Natural killer cell (primary cell): ENCODE measurements around the gene GPAM. TPM values are rescaled to one million over a fixed set of nuclear protein-coding genes. Genes with fewer than 3 reads are reported as not detected.

Source experiments
- ATAC-seq, 3 donors: fragments of 150-1000 bp in 2 of 3; fragments of 200-7000 bp in 1 of 3; cut with Tn5 transposase; 1 replicate in 1 of 3; 2 replicates in 2 of 3; pipeline ENCODE4 v1.10.0; 2021; ENCODE audit warnings: mild to moderate bottlenecking in 2 of 3, moderate library complexity in 2 of 3
- DNase-seq, 2 donors: peaks; one replicate each; pipeline versions ENCODE4 v3.0.0 to v3.0.0-alpha.2; 2013 to 2021; ENCODE audit warnings: mixed read lengths in 1 of 2
- H3K27ac ChIP-seq: one replicate; pipeline ENCODE4 v1.5.1; 2013; ENCODE audit warnings: mild to moderate bottlenecking, low read length
- H3K27me3 ChIP-seq: one replicate; pipeline ENCODE4 v1.6.1; 2013; ENCODE audit warnings: low read length; ENCODE audit not compliant: control insufficient read depth, insufficient read depth
- H3K36me3 ChIP-seq: one replicate; pipeline ENCODE4 v1.6.1; 2013; ENCODE audit warnings: low read length; ENCODE audit not compliant: control insufficient read depth, insufficient read depth
- H3K4me1 ChIP-seq: one replicate; pipeline ENCODE4 v1.6.1; 2013; ENCODE audit warnings: low read length; ENCODE audit not compliant: control insufficient read depth, insufficient read depth
- H3K4me3 ChIP-seq: one replicate; pipeline ENCODE4 v1.5.1; 2013; ENCODE audit warnings: low read length
- H3K9me3 ChIP-seq: one replicate; pipeline ENCODE4 v1.6.1; 2013; ENCODE audit warnings: low read length; ENCODE audit not compliant: control insufficient read depth, insufficient read depth
- H3K27ac Mint-ChIP-seq, 2 donors: one replicate each; pipeline ENCODE4 v1.8.0; 2022; ENCODE audit warnings: mild to moderate bottlenecking in 2 of 2, mixed read lengths in 2 of 2, moderate library complexity in 1 of 2
- H3K27me3 Mint-ChIP-seq, 2 donors: one replicate each; pipeline ENCODE4 v1.8.0; 2022; ENCODE audit warnings: low read depth in 2 of 2, mixed read lengths in 2 of 2
- H3K36me3 Mint-ChIP-seq: one replicate; pipeline ENCODE4 v1.8.0; 2022; ENCODE audit warnings: mixed read lengths
- H3K4me1 Mint-ChIP-seq, 2 donors: one replicate each; pipeline ENCODE4 v1.8.0; 2022; ENCODE audit warnings: mixed read lengths in 2 of 2
- H3K4me3 Mint-ChIP-seq: one replicate; pipeline ENCODE4 v1.8.0; 2022; ENCODE audit warnings: mild to moderate bottlenecking, moderate library complexity, mixed read lengths
- H3K9me3 Mint-ChIP-seq, 2 donors: one replicate each; pipeline ENCODE4 v1.8.0; 2022; ENCODE audit warnings: mixed read lengths in 2 of 2
- CTCF ChIP-seq: fragments of 200-600 bp; IDR thresholded peaks from one replicate; pipeline ENCODE4 v1.8.0; 2022; ENCODE audit warnings: antibody characterized with exemption
- WGBS: methylation state at CpG from one replicate; pipeline ENCODE4 v1.1.7; 2013; ENCODE audit warnings: missing lambda C conversion rate; ENCODE audit not compliant: insufficient coverage; 5-methylcytosine and 5-hydroxymethylcytosine counted together
- intact Hi-C: fragments of 100-400 bp; cut with micrococcal nuclease; formaldehyde crosslinking; loops from one replicate; pipeline ENCODE4 v1.14.2; 2022
- total RNA-seq, 4 donors: library from RNA; stranded (reverse); fragments of 120-200 nt in 1 of 4; gene quantifications; one replicate each; pipeline versions ENCODE4 v1.2.3 to v1.2.4, GENCODE V29; 2013 to 2022

Gene GPAM
- total RNA-seq, 3 donors from 2014 or later (not counting 1 experiment from before 2014, with no cell fraction given): 4.7 to 11.7 (median 6.1) TPM

GRCh38 chr10:112213098-112213823, 29.7 kb upstream of the GPAM start:
- TF ChIP-seq CTCF: no peak
- no peaks in the 10 kb centered on the region for H3K4me1 Mint-ChIP-seq
- Histone ChIP-seq H3K4me1 (no peaks in the 10 kb centered on the region), H3K36me3 (no peaks in the 10 kb centered on the region), H3K9me3 (no peaks in the 10 kb centered on the region), H3K4me3 (no peak overlapping the region), H3K27ac (no peak overlapping the region), H3K27me3 (no peaks in the 10 kb centered on the region)
- intact Hi-C loops: no loop called here
- H3K9me3 Mint-ChIP-seq: no peaks in the 10 kb centered on the region
- H3K36me3 Mint-ChIP-seq: no peaks in the 10 kb centered on the region
- 54% methylated on average over 3 of the region's 3 CpGs for WGBS
- H3K27me3 Mint-ChIP-seq: peaks cover 7 to 20% of the 10 kb centered on the region in 2 donors
- ATAC-seq: no peak
- no peak overlapping the region for H3K27ac Mint-ChIP-seq
- DNase-seq: no peak
- no peak overlapping the region for H3K4me3 Mint-ChIP-seq

GRCh38 chr10:112210666-112211065, 27.1 kb upstream of the GPAM start:
- no peak for TF ChIP-seq CTCF
- H3K9me3 Mint-ChIP-seq: no peaks in the 10 kb centered on the region
- WGBS: 76% methylated on average over 3 of the region's 4 CpGs
- H3K27me3 Mint-ChIP-seq: peaks cover 8 to 24% of the 10 kb centered on the region in 2 donors
- Histone ChIP-seq H3K27me3 (no peaks in the 10 kb centered on the region), H3K9me3 (no peaks in the 10 kb centered on the region), H3K4me3 (no peak overlapping the region), H3K27ac (no peak overlapping the region), H3K4me1 (no peaks in the 10 kb centered on the region), H3K36me3 (no peaks in the 10 kb centered on the region)
- no peak overlapping the region for H3K27ac Mint-ChIP-seq
- no peaks in the 10 kb centered on the region for H3K36me3 Mint-ChIP-seq
- H3K4me1 Mint-ChIP-seq: no peaks in the 10 kb centered on the region
- ATAC-seq (no peak), DNase-seq (no peak)
- H3K4me3 Mint-ChIP-seq: no peak overlapping the region
- intact Hi-C loops: no loop called here

GRCh38 chr10:112209684-112210131, 26.1 kb upstream of the GPAM start:
- no peak overlapping the region for H3K27ac Mint-ChIP-seq
- H3K27ac ChIP-seq: no peak overlapping the region
- ATAC-seq (no peak), DNase-seq (no peak)
- H3K4me1 ChIP-seq: no peaks in the 10 kb centered on the region
- H3K27me3 ChIP-seq: no peaks in the 10 kb centered on the region
- TF ChIP-seq CTCF: no peak
- H3K9me3 ChIP-seq: no peaks in the 10 kb centered on the region
- no peaks in the 10 kb centered on the region for H3K4me1 Mint-ChIP-seq
- H3K9me3 Mint-ChIP-seq: no peaks in the 10 kb centered on the region
- H3K36me3 Mint-ChIP-seq: no peaks in the 10 kb centered on the region
- peaks cover 8 to 24% of the 10 kb centered on the region in 2 donors for H3K27me3 Mint-ChIP-seq
- WGBS: 74% methylated on average over 7 of the region's 7 CpGs
- intact Hi-C loops: no loop called here
- no peak overlapping the region for H3K4me3 ChIP-seq
- no peak overlapping the region for H3K4me3 Mint-ChIP-seq
- no peaks in the 10 kb centered on the region for H3K36me3 ChIP-seq

GRCh38 chr10:112208997-112209396, 25.4 kb upstream of the GPAM start:
- H3K9me3 Mint-ChIP-seq: no peaks in the 10 kb centered on the region
- no peak for ATAC-seq
- intact Hi-C loops: no loop called here
- no peak overlapping the region for H3K4me3 Mint-ChIP-seq
- H3K27ac Mint-ChIP-seq: no peak overlapping the region
- peaks cover 8 to 24% of the 10 kb centered on the region in 2 donors for H3K27me3 Mint-ChIP-seq
- H3K4me1 Mint-ChIP-seq: no peaks in the 10 kb centered on the region
- H3K27ac ChIP-seq: no peak overlapping the region
- H3K36me3 Mint-ChIP-seq: no peaks in the 10 kb centered on the region
- H3K27me3 ChIP-seq: no peaks in the 10 kb centered on the region
- H3K4me1 ChIP-seq: no peaks in the 10 kb centered on the region
- H3K9me3 ChIP-seq: no peaks in the 10 kb centered on the region
- H3K36me3 ChIP-seq: no peaks in the 10 kb centered on the region
- TF ChIP-seq CTCF: no peak
- H3K4me3 ChIP-seq: no peak overlapping the region
- DNase-seq: no peak
- WGBS: 95% methylated on average over 6 of the region's 6 CpGs
